ENCODE measurements around the gene PRICKLE1. TPM values are rescaled to one million over a fixed set of nuclear protein-coding genes. Genes with fewer than 3 reads are reported as not detected.

The PRICKLE1 gene
- total RNA-seq, 3 donors from 2014 or later = 0.93 to 7.1 (median 4.4) TPM

DNA sequence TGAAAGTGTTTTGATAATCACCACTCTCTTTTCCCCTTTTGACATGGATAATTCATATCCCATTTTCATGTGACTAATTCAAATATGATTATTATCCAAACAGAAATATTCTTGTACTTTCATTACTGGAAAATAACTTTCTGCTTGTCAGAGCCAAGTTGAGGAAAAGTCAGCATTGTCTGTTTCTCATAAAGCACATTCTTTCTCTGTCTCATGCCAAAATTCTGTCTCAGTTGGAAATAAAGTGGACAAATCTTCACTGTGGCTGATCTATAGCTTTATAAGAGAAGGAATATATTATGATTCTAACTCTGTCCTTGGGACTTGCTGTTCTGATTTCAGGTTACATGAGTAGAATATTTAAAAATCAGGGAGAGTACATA lies 22.7 kb upstream of the PRICKLE1 start:
- H3K9me3 ChIP-seq = peaks cover 11% of the 10 kb centered on the region
- H3K4me3 ChIP-seq = no peak overlapping the region
- DNase-seq (no peak), ATAC-seq (no peak)
- H3K36me3 ChIP-seq (ENCODE audit: low read depth) = no peaks in the 10 kb centered on the region
- intact Hi-C loops (cut with DNase I, micrococcal nuclease) = no loop called here
- no peaks in the 10 kb centered on the region for H3K4me1 ChIP-seq (ENCODE audit: low read depth)
- TF ChIP-seq, protein P1, sequence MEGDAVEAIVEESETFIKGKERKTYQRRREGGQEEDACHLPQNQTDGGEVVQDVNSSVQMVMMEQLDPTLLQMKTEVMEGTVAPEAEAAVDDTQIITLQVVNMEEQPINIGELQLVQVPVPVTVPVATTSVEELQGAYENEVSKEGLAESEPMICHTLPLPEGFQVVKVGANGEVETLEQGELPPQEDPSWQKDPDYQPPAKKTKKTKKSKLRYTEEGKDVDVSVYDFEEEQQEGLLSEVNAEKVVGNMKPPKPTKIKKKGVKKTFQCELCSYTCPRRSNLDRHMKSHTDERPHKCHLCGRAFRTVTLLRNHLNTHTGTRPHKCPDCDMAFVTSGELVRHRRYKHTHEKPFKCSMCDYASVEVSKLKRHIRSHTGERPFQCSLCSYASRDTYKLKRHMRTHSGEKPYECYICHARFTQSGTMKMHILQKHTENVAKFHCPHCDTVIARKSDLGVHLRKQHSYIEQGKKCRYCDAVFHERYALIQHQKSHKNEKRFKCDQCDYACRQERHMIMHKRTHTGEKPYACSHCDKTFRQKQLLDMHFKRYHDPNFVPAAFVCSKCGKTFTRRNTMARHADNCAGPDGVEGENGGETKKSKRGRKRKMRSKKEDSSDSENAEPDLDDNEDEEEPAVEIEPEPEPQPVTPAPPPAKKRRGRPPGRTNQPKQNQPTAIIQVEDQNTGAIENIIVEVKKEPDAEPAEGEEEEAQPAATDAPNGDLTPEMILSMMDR (IDR thresholded peaks at IDR 0.05) = no peak

DNA sequence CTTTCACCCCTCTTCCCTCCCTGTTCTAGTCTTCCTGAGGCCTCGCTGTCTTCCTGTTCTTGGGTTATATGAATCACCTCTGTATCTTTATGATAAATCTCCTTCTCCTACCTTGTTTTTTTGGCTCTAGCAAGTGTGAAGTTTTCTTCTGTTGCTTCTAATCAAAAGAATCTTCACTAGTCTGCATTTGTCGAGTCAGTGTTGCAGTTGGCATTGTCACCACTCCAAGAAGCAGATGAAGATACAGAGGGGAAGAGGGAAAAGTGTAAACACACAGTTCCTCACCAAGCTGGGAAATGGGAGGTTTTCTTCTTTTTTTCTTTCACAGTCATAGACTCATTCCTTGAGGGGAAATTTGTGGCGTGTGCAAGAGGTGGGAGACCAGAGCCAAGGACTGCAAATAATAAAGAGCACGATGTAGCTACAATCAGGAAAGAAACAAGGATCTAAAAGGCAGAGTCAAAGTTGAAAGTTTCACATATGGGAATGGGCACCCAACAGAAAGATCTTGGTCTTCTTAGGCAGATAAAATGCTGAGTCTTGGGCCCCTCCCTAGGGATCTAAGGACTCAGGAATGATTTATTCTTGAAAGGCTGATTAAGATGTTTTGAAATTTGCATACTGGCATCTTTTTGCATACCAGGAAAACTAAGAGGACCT lies 22.2 kb upstream of the PRICKLE1 start:
- DNase-seq (no peak), ATAC-seq (no peak)
- TF ChIP-seq, protein P1 (IDR thresholded peaks at IDR 0.05) = no peak
- Histone ChIP-seq H3K4me3 (no peak overlapping the region), H3K4me1 (ENCODE audit: low read depth) (no peaks in the 10 kb centered on the region), H3K36me3 (ENCODE audit: low read depth) (no peaks in the 10 kb centered on the region), H3K9me3 (peaks cover 6% of the 10 kb centered on the region)
- intact Hi-C loops (cut with DNase I, micrococcal nuclease) = no loop called here

GRCh38 chr12:42609605-42610004 lies 20.1 kb upstream of the PRICKLE1 start:
- ATAC-seq (no peak), DNase-seq (no peak)
- TF ChIP-seq, protein P1 (IDR thresholded peaks at IDR 0.05) = no peak
- no peak overlapping the region for H3K4me3 ChIP-seq
- intact Hi-C loops (cut with DNase I, micrococcal nuclease) = no loop called here
- no peaks in the 10 kb centered on the region for H3K9me3 ChIP-seq
- H3K36me3 ChIP-seq (ENCODE audit: low read depth) = no peaks in the 10 kb centered on the region
- no peaks in the 10 kb centered on the region for H3K4me1 ChIP-seq (ENCODE audit: low read depth)

DNA sequence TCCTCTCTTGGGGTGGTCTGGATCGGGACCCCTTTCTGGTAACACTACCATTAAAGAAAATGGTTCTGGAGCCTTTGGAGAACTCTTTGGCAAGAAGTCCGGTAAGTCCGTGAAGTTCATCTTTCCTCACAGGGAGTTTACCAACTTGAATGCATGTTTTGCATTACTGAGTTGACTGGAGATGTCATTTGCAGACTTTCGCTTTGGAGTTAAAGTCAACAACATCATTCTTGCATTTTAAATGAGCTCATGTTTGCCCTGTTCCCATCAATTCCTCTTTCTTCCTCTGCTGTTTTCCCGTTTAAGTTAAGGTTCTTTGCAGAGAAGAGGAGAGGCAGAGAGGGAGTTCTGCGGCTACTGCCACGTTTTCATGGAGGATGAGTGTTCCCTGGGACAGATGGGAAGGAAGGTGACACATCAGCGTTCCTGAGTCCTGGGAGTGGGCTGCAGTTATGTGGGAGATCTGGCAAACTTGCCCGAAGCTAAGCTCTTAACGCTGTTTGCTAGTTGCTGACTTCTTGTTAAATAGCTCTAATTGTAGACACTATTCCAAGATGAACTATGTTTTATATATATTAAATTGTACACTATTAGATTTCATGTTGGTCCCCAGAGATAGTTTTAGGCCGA lies 18.8 kb upstream of the PRICKLE1 start:
- no peak for DNase-seq
- no peaks in the 10 kb centered on the region for H3K36me3 ChIP-seq (ENCODE audit: low read depth)
- intact Hi-C loops (cut with DNase I, micrococcal nuclease) = no loop called here
- TF ChIP-seq, protein P1 (IDR thresholded peaks at IDR 0.05) = no peak
- no peaks in the 10 kb centered on the region for H3K4me1 ChIP-seq (ENCODE audit: low read depth)
- ATAC-seq = no peak
- H3K4me3 ChIP-seq = no peak overlapping the region
- no peaks in the 10 kb centered on the region for H3K9me3 ChIP-seq

- ATAC-seq (no peak), DNase-seq (no peak)
- TF ChIP-seq, protein P1 (IDR thresholded peaks at IDR 0.05) = no peak
- Histone ChIP-seq H3K4me3 (no peak overlapping the region), H3K9me3 (no peaks in the 10 kb centered on the region), H3K36me3 (ENCODE audit: low read depth) (no peaks in the 10 kb centered on the region), H3K4me1 (ENCODE audit: low read depth) (no peaks in the 10 kb centered on the region)
- intact Hi-C loops (cut with DNase I, micrococcal nuclease) = no loop called here
These were observed 18.1 kb upstream of the PRICKLE1 start for GRCh38 chr12:42607584-42608058.

All from mucosa of descending colon (tissue), 3 donors.